Stomach smooth muscle (tissue), 2 donors: ENCODE results near the gene DPRX.

Experiments used
- H3K27ac ChIP-seq: one replicate; pipeline ENCODE4 v1.7.0; 2013; ENCODE audit warnings: mild to moderate bottlenecking, low read length, inconsistent platforms
- H3K27me3 ChIP-seq, 2 donors: one replicate each; pipeline ENCODE4 v1.7.0; 2013; ENCODE audit warnings: low read length in 2 of 2; ENCODE audit not compliant: insufficient read depth in 2 of 2, control insufficient read depth in 1 of 2
- H3K36me3 ChIP-seq, 2 donors: one replicate each; pipeline ENCODE4 v1.7.0; 2013; ENCODE audit warnings: low read length in 2 of 2; ENCODE audit not compliant: control insufficient read depth in 2 of 2, insufficient read depth in 2 of 2
- H3K4me1 ChIP-seq: one replicate; pipeline ENCODE4 v1.7.0; 2013; ENCODE audit warnings: low read length; ENCODE audit not compliant: control insufficient read depth, insufficient read depth
- H3K4me3 ChIP-seq, 2 donors: one replicate each; pipeline ENCODE4 v1.7.0; 2013; ENCODE audit warnings: low read length in 2 of 2
- H3K9ac ChIP-seq, 2 donors: one replicate each; pipeline ENCODE4 v1.7.0; 2013; ENCODE audit warnings: low read length in 2 of 2, mild to moderate bottlenecking in 1 of 2
- H3K9me3 ChIP-seq, 2 donors: one replicate each; pipeline ENCODE4 v1.7.0; 2013; ENCODE audit warnings: low read length in 2 of 2; ENCODE audit not compliant: control insufficient read depth in 2 of 2
- donor health status: healthy.
- donor health status: Pancreatic carcinoma.

Gene DPRX, protein sequence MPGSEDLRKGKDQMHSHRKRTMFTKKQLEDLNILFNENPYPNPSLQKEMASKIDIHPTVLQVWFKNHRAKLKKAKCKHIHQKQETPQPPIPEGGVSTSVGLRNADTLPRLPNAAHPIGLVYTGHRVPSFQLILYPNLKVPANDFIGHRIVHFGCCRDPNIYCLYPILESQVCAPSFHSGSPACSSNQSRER

DNA sequence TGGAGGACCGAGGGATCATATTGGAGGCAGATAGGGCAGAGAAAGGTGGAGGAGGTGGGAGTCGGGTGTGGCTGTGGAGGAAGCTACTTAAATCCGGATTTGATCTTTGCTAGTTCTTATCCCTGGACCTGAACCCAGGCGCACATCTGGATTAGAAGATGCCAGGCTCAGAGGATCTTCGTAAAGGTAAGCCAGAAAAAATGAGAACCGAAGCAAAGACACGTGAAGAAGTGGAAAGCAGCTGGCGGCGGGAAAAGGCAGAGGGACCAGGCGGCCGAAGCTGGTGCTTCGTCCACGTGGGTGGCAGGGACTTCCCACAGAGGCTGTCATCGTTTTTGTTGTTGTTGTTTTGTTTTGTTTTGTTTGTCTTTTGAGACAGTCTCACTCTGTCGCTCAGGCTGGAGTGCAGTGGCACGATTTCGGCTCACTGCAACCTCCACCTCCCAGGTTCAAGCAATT lies at the start of gene DPRX:
DPRX (plus strand) TSS at position 51 of the 459 bp plus-strand sequence; CDS start at position 159, 108 bp downstream.
- Histone ChIP-seq H3K27ac (no peak within 1 kb of the TSS), H3K4me3 (no peak within 1 kb of the TSS), H3K27me3 (no peaks in the 10 kb centered on the region), H3K9me3 (no peaks in the 10 kb centered on the region), H3K36me3 (no peaks in the 10 kb centered on the region), H3K4me1 (no peaks in the 10 kb centered on the region), H3K9ac (no peak within 1 kb of the TSS)

DNA sequence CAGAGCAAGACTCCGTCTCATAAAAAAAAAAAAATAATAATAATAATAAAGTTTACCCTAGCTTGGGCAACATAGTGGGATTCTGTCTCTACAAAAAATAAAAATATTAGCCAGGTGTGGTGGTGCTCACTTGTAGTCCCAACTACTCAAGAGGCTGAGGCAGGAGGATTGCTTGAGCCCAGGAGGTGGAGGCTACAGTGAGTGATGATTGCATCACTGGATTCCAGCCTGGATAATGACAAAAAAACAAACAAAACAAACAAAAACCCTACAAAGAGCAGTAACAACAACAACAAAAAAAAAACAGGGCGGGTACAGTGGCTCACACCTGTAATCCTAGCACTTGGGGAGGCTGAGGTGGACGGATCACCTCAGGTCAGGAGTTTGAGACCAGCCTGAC lies 48.6 kb upstream of the DPRX start:
- H3K9ac ChIP-seq: no peak overlapping the region
- no peaks in the 10 kb centered on the region for H3K9me3 ChIP-seq
- H3K4me3 ChIP-seq: no peak overlapping the region
- no peaks in the 10 kb centered on the region for H3K27me3 ChIP-seq
- H3K4me1 ChIP-seq: no peaks in the 10 kb centered on the region
- peaks cover 0 to 9% of the 10 kb centered on the region in 2 donors for H3K36me3 ChIP-seq
- no peak overlapping the region for H3K27ac ChIP-seq

DNA sequence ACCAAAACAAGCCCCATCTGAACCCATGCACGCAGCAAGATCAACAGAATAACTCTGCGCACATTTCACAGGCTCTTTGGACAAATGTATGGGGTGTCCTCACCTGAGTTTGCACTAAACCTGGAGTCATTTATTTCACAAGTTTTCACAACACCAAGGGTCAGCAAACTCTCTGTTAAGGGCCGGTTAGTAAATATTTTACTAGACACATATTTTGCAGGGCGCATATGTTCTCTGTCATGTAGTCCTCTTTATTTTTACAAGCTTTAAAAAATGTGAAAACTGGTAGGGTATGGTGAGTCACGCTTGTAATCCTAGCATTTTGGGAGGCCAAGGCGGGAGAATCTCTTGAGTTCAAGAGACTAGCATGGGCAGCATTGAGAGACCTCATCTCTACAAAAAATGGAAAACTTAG lies 45.5 kb upstream of the DPRX start:
- Histone ChIP-seq H3K4me1 (no peaks in the 10 kb centered on the region), H3K9ac (no peak overlapping the region), H3K27me3 (no peaks in the 10 kb centered on the region), H3K36me3 (no peaks in the 10 kb centered on the region), H3K9me3 (no peaks in the 10 kb centered on the region), H3K27ac (no peak overlapping the region), H3K4me3 (no peak overlapping the region)

DNA sequence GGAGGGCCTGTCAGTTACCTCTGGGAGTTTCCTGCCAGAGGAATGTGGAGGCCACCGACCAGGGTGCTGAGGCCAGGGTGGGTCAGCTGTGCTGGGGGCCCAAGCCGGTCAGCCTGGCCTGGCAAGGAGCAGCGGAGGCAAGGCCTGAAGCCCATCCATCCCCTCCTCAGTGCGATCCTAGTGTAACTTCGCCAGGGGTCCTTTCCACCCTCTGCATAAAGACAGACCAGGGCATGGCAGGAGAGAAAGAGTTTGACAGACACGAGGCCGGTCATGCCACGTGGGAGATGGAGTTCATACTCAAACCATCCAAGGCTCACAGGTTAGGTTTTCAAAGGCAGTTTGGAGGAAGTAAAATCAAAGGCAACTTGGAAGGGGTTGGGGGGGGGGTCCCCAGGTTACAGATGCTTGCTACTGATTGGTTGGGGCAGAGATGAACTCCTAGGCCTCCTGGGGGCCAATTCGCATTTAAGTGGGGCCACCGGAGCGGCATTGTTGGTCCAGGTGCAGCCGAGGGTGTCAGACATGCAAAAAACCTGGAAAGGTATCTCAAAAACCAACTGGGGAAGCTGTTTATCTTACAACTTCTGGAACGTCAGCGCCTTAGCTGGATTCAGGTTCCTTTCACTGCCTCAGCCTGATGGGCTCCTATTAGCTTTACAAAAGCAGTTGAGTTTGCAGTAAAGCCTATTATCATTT lies 36.8 kb upstream of the DPRX start:
- no peaks in the 10 kb centered on the region for H3K36me3 ChIP-seq
- H3K27ac ChIP-seq: no peak overlapping the region
- no peaks in the 10 kb centered on the region for H3K9me3 ChIP-seq
- H3K27me3 ChIP-seq: no peaks in the 10 kb centered on the region
- H3K4me1 ChIP-seq: no peaks in the 10 kb centered on the region
- no peak overlapping the region for H3K4me3 ChIP-seq
- no peak overlapping the region for H3K9ac ChIP-seq

DNA sequence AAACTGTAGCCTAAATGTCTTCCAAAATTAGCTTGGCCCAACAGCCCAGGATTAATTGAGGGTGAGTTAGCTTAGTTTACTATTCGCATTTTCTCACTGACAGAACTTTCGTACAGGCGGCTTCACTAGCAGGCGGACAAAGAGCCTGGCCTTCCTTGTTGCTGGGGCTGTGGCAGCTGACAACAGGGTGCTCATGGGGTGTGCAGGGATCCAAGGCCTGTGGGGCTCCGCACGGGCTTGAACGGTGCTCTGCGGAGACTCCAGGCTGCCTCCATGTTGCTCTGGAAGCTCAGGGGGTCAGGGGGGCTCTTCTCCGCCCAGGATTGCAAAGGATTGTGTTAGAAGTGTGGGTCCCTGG lies 36.3 kb upstream of the DPRX start:
- H3K4me1 ChIP-seq: no peaks in the 10 kb centered on the region
- H3K9ac ChIP-seq: no peak overlapping the region
- H3K4me3 ChIP-seq: no peak overlapping the region
- H3K9me3 ChIP-seq: no peaks in the 10 kb centered on the region
- H3K36me3 ChIP-seq: no peaks in the 10 kb centered on the region
- no peak overlapping the region for H3K27ac ChIP-seq
- no peaks in the 10 kb centered on the region for H3K27me3 ChIP-seq

DNA sequence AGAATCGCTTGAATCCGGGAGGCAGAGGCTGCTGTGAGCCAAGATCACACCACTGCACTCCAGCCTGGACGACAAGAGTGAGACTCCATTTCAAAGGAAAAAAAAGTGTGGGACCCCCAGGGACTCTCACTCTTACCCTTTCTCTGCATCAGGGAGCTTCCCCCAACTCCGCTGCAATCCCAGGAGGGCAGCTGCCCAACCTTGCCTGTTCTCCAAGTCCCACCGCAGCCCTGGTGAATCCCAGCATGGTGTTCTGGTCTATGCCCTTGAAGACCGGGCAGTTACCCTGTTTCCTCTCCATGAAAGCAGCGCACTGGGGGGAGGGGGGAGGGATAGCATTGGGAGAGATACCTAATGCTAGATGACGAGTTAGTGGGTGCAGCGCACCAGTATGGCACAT lies 35.7 kb upstream of the DPRX start:
- Histone ChIP-seq H3K27ac (no peak overlapping the region), H3K36me3 (no peaks in the 10 kb centered on the region), H3K27me3 (no peaks in the 10 kb centered on the region), H3K9me3 (no peaks in the 10 kb centered on the region), H3K4me1 (no peaks in the 10 kb centered on the region), H3K9ac (no peak overlapping the region), H3K4me3 (no peak overlapping the region)

DNA sequence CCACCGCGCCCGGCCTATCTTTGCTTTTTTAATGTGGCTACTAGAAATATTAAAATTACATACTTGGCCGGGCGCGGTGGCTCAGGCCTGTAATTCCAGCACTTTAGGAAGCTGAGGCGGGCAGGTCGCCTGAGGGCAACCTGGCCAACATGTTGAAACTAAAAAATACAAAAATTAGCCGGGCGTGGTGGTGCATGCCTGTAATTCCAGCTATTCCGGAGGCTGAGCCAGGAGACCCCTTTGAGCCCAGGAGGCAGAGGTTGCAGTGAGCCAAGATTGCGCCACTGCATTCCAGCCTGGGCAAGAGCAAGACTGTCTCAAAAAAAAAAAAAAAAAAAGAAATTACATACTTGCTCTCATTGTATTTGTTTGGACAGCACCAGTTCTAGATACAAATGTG lies 34.8 kb upstream of the DPRX start:
- H3K9ac ChIP-seq: no peak overlapping the region
- no peaks in the 10 kb centered on the region for H3K4me1 ChIP-seq
- H3K9me3 ChIP-seq: no peaks in the 10 kb centered on the region
- H3K27me3 ChIP-seq: no peaks in the 10 kb centered on the region
- no peaks in the 10 kb centered on the region for H3K36me3 ChIP-seq
- no peak overlapping the region for H3K27ac ChIP-seq
- H3K4me3 ChIP-seq: no peak overlapping the region

DNA sequence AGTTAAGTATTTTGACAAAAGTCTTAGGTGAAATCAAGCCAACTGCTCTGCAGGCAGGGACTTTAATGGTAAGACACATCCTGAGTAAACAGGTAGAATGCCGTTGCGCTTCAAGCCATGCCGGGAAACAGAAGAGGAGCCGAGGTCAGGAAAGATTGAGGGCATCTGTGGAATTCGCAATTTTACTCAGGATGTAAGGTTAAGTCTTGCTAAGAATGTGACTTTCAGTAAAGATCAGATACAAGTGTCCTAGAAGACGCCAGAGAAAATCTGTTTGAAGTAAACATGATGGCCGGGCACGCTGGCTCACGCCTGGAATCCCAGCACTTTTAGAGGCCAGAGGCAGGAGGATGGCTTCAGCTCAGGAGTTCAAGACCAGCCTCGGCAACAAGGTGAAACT lies 33.4 kb upstream of the DPRX start:
- no peak overlapping the region for H3K27ac ChIP-seq
- no peak overlapping the region for H3K4me3 ChIP-seq
- no peaks in the 10 kb centered on the region for H3K4me1 ChIP-seq
- no peak overlapping the region for H3K9ac ChIP-seq
- no peaks in the 10 kb centered on the region for H3K36me3 ChIP-seq
- no peaks in the 10 kb centered on the region for H3K27me3 ChIP-seq
- H3K9me3 ChIP-seq: no peaks in the 10 kb centered on the region

DNA sequence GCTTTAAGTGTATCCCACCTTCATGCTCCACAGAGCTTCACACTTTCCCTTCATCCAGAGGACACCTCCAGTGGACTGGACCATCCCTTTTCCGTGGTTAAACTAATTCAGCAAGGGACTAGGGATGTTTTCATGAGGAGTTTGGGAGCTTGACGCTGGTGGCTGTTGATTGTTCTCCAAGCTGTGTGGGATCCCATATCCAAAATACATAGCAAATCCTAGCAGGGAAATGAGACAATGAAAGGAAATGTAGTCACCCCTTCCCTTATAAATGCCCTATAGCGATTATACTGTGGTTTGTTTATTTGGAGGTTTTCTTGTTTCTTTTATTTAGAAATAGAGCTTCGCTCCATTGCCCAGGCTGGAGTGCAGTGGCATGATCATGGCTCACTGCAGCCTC lies 31.6 kb upstream of the DPRX start:
- H3K9ac ChIP-seq: no peak overlapping the region
- no peak overlapping the region for H3K27ac ChIP-seq
- no peaks in the 10 kb centered on the region for H3K9me3 ChIP-seq
- no peaks in the 10 kb centered on the region for H3K4me1 ChIP-seq
- H3K36me3 ChIP-seq: no peaks in the 10 kb centered on the region
- H3K4me3 ChIP-seq: no peak overlapping the region
- H3K27me3 ChIP-seq: no peaks in the 10 kb centered on the region

DNA sequence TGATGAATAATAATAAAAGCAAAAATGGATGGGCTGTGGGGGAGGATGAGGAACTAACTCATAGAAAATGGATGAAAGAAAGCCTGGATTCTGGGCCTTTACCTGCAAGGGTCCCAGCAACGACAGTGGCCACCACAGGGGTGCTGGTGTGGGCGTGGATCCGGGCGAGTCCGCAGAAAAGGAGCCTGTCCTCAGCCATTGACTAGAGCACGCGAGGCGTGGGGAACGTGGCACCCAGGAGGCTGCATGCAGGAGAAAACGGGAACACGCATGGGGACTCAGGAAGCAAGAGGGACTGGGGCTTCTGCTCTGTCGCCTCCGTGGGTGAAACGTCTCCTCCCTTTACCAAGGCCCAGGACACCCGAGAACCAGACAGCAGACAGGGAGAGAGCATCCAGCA lies 25.8 kb upstream of the DPRX start:
- H3K36me3 ChIP-seq: no peaks in the 10 kb centered on the region

DNA sequence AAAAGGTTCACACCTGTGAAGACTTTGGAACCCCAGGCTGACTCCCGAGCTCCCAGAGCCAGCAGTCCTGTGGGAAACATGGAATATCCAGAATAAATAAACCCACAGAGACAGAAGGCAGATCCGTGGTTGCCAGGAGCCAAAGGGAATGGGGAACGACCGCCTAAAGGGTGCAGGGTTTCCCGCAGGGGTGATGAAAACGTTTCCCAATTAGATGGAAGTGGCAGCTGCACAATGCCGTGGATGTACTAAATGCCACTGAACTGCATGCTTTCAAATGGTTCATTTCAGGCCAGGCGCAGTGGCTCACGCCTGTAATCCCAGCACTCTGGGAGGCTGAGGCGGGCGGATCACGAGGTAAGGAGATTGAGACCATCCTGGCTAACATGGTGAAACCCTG lies 23.4 kb upstream of the DPRX start:
- Histone ChIP-seq H3K36me3 (no peaks in the 10 kb centered on the region), H3K9ac (no peak overlapping the region), H3K4me1 (no peaks in the 10 kb centered on the region), H3K4me3 (no peak overlapping the region), H3K9me3 (no peaks in the 10 kb centered on the region), H3K27ac (no peak overlapping the region), H3K27me3 (no peaks in the 10 kb centered on the region)

More for the DNA sequence above, 25.8 kb upstream of the DPRX start:
- H3K9me3 ChIP-seq: no peaks in the 10 kb centered on the region
- H3K27ac ChIP-seq: no peak overlapping the region
- H3K9ac ChIP-seq: no peak overlapping the region
- no peaks in the 10 kb centered on the region for H3K27me3 ChIP-seq
- no peaks in the 10 kb centered on the region for H3K4me1 ChIP-seq
- H3K4me3 ChIP-seq: no peak overlapping the region
